HepG2 (cell line): ENCODE measurements around the gene POLH. TPM values are rescaled to one million over a fixed set of nuclear protein-coding genes. Genes with fewer than 3 reads are reported as not detected.

Source experiments
- ARID4A ChIP-seq: sonication (generic); formaldehyde crosslinking; IDR thresholded peaks from 2 replicates; pipeline ENCODE4 v1.5.0; 2020; ENCODE audit warnings: mild to moderate bottlenecking, missing genetic modification reagents, borderline replicate concordance
- CCAR2 ChIP-seq: fragments of 200-400 bp; formaldehyde crosslinking; optimal IDR thresholded peaks from 2 replicates; pipeline ENCODE3; 2018; ENCODE audit warnings: low read depth, mild to moderate bottlenecking, low read length, moderate library complexity
- ELF1 ChIP-seq: sonication (generic); formaldehyde crosslinking; IDR thresholded peaks from 2 replicates; pipeline ENCODE4 v1.4.0; 2020; ENCODE audit warnings: missing genetic modification reagents
- FOXP1 ChIP-seq, 2 experiments: fragments of 450-650 bp in 1 of 2; IDR thresholded peaks; 2 replicates each; pipeline ENCODE4 v1.6.1; 2017 to 2018; ENCODE audit warnings: antibody characterized with exemption in 1 of 2
- GMEB1 ChIP-seq: sonication (generic); formaldehyde crosslinking; IDR thresholded peaks from 2 replicates; pipeline ENCODE4 v1.5.1; 2020; ENCODE audit warnings: missing genetic modification reagents, mild to moderate bottlenecking, borderline replicate concordance
- HCFC1 ChIP-seq: fragments of 150-350 bp; IDR thresholded peaks from 2 replicates; pipeline ENCODE4 v1.6.1; 2014; ENCODE audit warnings: low read depth, low read length
- HNF1A ChIP-seq, 2 experiments: sonication (generic) in 1 of 2; formaldehyde crosslinking in 1 of 2; IDR thresholded peaks; 2 replicates each; pipeline versions ENCODE4 v1.4.0 to v1.6.1; 2016 to 2020; ENCODE audit warnings: borderline replicate concordance in 1 of 2, low read depth in 1 of 2, mild to moderate bottlenecking in 1 of 2, missing genetic modification reagents in 1 of 2
- HNRNPLL ChIP-seq: fragments of 200-400 bp; formaldehyde crosslinking; IDR thresholded peaks from 2 replicates; pipeline ENCODE4 v1.6.1; 2017; ENCODE audit warnings: mild to moderate bottlenecking, low read depth, low read length; ENCODE audit not compliant: poor library complexity, severe bottlenecking
- KDM2A ChIP-seq: sonication (generic); formaldehyde crosslinking; IDR thresholded peaks from 2 replicates; pipeline ENCODE4 v1.4.0; 2020; ENCODE audit warnings: low read depth, missing genetic modification reagents, borderline replicate concordance
- MIXL1 ChIP-seq: IDR thresholded peaks from 2 replicates; pipeline ENCODE4 v1.6.1; 2016
- MYC ChIP-seq: sonication (generic); formaldehyde crosslinking; IDR thresholded peaks from 2 replicates; pipeline ENCODE4 v1.9.0; 2021; ENCODE audit warnings: missing genetic modification reagents, borderline replicate concordance
- POLR2A ChIP-seq, 2 experiments: IDR thresholded peaks; 2 replicates each; pipeline ENCODE4 v1.6.1; 2011; ENCODE audit warnings: low read depth in 2 of 2, low read length in 2 of 2, mild to moderate bottlenecking in 1 of 2, moderate library complexity in 1 of 2; ENCODE audit not compliant: insufficient read depth in 1 of 2
- SP2 ChIP-seq: sonication (generic); formaldehyde crosslinking; IDR thresholded peaks from 2 replicates; pipeline ENCODE4 v1.5.1; 2020; ENCODE audit warnings: mild to moderate bottlenecking, missing genetic modification reagents
- SP4 ChIP-seq: sonication (generic); formaldehyde crosslinking; IDR thresholded peaks from 2 replicates; pipeline ENCODE4 v1.8.1; 2023; ENCODE audit warnings: mild to moderate bottlenecking, missing genetic modification reagents
- SPEN ChIP-seq: sonication (generic); formaldehyde crosslinking; IDR thresholded peaks from 2 replicates; pipeline ENCODE4 v1.5.1; 2020; ENCODE audit warnings: low read depth, mild to moderate bottlenecking, missing genetic modification reagents
- TBX3 ChIP-seq: fragments of 450-650 bp; IDR thresholded peaks from 2 replicates; pipeline ENCODE4 v1.6.1; 2017; ENCODE audit warnings: antibody characterized with exemption, mild to moderate bottlenecking, inconsistent platforms, borderline replicate concordance
- U2AF1 ChIP-seq: fragments of 200-400 bp; formaldehyde crosslinking; optimal IDR thresholded peaks from 2 replicates; pipeline ENCODE3; 2017; ENCODE audit warnings: mild to moderate bottlenecking, low read depth, low read length
- ZBTB42 ChIP-seq: sonication (generic); formaldehyde crosslinking; IDR thresholded peaks from 2 replicates; pipeline ENCODE4 v1.5.0; 2020; ENCODE audit warnings: mild to moderate bottlenecking, missing genetic modification reagents
- ZNF441 ChIP-seq: sonication (generic); formaldehyde crosslinking; IDR thresholded peaks from 2 replicates; pipeline ENCODE4 v1.7.0; 2021; ENCODE audit warnings: missing genetic modification reagents, borderline replicate concordance
- ZNF501 ChIP-seq: sonication (generic); formaldehyde crosslinking; IDR thresholded peaks from 2 replicates; pipeline ENCODE4 v1.5.1; 2020; ENCODE audit warnings: mild to moderate bottlenecking, moderate library complexity, missing genetic modification reagents
- polyA plus RNA-seq, 8 experiments: library from polyadenylated mRNA; depleted of rRNA in 3 of 8; stranded (reverse) in 7 of 8; unstranded in 1 of 8; fragments of >200 nt; fragmentation: Illumina TruSeq in 4 of 8; extraction: Trizol in 4 of 8; gene quantifications; 2 replicates each; pipeline versions ENCODE4 v1.2.1 to v1.2.3, GENCODE V29; 2011 to 2016; ENCODE audit warnings: low read depth in 4 of 8, missing spikeins in 1 of 8, mixed read lengths in 1 of 8; ENCODE audit not compliant: insufficient read depth in 1 of 8
- total RNA-seq, 5 experiments: library from RNA; depleted of rRNA; stranded (reverse); fragments of >200 nt; fragmentation: Illumina TruSeq; extraction: Trizol; gene quantifications; 2 replicates each; pipeline ENCODE4 v1.2.3, GENCODE V29; 2016; ENCODE audit warnings: low read depth in 1 of 5

Gene POLH
- total and polyA plus RNA-seq, 2 of the 13 experiments (the other 11 are each of a cell fraction or from before 2014, with no cell fraction given), result 11.6 to 25.0 TPM

GRCh38 chr6:43629104-43629504 lies 53.1 kb downstream of the POLH start, which contains the start of gene GTPBP2 (continued):
- TF ChIP-seq CCAR2, result no peak
- TF ChIP-seq SP2 (CRISPR knock-in tag), result 0 out of 2 replicates have a peak, but pooled peaks have one; percentile 13
- TF ChIP-seq HNRNPLL, result peak; percentile 87
- peak; percentile 47; the same call in 1 of the 2 replicates for TF ChIP-seq TBX3
- peak; percentile 71; the same call in 1 of the 2 replicates for TF ChIP-seq MYC (CRISPR knock-in tag)
- peak; percentile 93 for TF ChIP-seq SP4 (CRISPR knock-in tag)
- peak; percentile 97 for TF ChIP-seq GMEB1
- peak; percentile 71 for TF ChIP-seq KDM2A (CRISPR knock-in tag)
- no peak for TF ChIP-seq ZNF441 (CRISPR knock-in tag)
- peak in 1 of 2 experiments; percentile 15; a peak in 1 of 4 replicates for TF ChIP-seq POLR2A (IDR thresholded peaks at IDR 0.05; ENCODE audit: insufficient read depth in 1 of 2, low read depth in 2 of 2, low read length in 2 of 2)
- TF ChIP-seq SPEN (CRISPR knock-in tag), result peak; percentile 72; the same call in 1 of the 2 replicates
- no peak for TF ChIP-seq ZBTB42 (CRISPR knock-in tag)
- TF ChIP-seq HCFC1, result peak; percentile 98
- no peak for TF ChIP-seq FOXP1 (IDR thresholded peaks at IDR 0.05)
- peak; percentile 38; the same call in 1 of the 2 replicates for TF ChIP-seq FOXP1 (CRISPR knock-in tag; IDR thresholded peaks at IDR 0.05)
- TF ChIP-seq ARID4A (CRISPR knock-in tag), result 0 out of 2 replicates have a peak, but pooled peaks have one; percentile 23
- TF ChIP-seq MIXL1 (CRISPR knock-in tag), result 0 out of 2 replicates have a peak, but pooled peaks have one; percentile 10
- TF ChIP-seq ELF1 (CRISPR knock-in tag), result peak; percentile 88
- no peak for TF ChIP-seq HNF1A (IDR thresholded peaks at IDR 0.05; ENCODE audit: low read depth)
- peak; percentile 64; the same call in 1 of the 2 replicates for TF ChIP-seq HNF1A (CRISPR knock-in tag; IDR thresholded peaks at IDR 0.05; ENCODE audit: borderline replicate concordance)
- 0 out of 2 replicates have a peak, but pooled peaks have one; percentile 58 for TF ChIP-seq ZNF501 (CRISPR knock-in tag)
- TF ChIP-seq U2AF1, result no peak
